HG03108 (cell line): ENCODE measurements around the gene NXPE1.

Source experiments
- ATAC-seq: cut with Tn5 transposase; IDR thresholded peaks from one replicate; pipeline ENCODE4 v1.9.1; 2021; ENCODE audit warnings: moderate library complexity; ENCODE audit not compliant: unreplicated experiment

Gene NXPE1

DNA sequence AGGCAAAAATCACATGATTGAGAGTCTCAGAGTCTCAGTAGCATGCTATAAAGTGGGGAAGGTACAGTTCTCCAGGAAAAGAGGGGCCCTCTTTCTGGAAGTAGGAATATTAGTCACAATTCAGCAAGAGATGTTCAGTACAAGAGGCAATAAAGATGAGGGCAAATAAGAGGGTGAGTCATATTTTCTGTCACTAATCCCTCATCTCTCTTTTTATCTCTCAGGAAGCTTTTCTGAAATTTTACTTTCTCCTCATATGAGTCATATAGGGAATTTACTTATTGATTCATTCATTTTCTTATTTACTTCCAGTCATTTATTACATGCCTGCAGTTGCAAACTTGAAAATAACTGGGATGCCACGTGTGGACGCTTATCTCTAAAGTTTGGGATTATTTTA is 3.4 kb upstream of the NXPE1 start:
- no peak for ATAC-seq

DNA sequence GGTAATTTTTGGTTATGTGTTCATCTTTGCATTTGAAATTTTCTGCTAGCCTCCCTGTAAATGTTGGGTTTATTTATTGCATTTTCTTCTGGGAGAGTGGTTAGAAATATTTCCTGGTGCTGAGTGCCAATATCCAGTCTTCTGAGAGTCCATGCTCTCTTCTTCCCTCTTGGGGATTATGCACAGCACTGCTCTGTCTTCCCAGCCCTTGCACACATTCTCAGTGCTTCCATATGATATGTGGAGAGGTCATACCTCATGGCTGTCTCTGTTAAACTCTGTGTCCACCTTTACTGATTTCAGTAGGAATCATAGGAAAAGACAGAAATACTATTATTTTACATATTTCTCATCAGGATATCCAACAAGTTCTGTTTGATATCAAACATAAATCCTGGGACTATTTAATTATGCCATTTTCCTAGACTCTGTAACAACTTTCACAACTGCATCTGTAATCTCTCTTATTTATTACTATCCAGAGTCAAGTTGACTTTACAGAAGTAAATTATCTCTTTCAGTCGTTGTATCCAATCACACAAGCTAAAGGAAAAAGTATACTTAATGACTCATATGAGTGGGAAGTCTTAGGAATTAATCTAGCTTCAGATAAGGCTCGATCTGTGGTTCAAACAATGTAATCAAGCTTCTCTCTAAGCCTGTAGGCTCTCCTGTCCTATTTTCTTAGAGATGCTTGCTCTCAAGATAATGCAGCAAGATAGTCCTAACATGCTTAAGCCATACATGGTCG is 2.7 kb upstream of the NXPE1 start:
- no peak for ATAC-seq

DNA sequence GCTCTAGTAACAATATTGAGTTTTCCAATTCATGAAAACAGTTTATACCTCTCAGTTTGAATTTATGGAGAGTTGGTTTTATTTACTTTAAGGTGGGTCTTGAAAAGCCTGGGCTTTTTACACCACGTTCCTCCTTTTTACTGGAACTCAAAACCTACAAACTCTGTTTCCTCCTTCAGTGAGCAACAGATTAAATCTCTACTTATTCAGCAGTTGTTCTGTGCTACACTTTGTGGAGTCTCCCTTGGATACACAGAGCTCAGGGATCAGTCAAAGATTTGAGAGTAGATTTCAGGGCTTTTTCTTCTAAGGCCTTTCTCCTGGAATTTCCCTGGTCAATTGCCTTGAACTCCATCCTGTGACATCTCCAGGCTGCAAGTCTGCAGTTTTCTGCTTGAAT is 3.5 kb downstream of the NXPE1 start:
- ATAC-seq: no peak

DNA sequence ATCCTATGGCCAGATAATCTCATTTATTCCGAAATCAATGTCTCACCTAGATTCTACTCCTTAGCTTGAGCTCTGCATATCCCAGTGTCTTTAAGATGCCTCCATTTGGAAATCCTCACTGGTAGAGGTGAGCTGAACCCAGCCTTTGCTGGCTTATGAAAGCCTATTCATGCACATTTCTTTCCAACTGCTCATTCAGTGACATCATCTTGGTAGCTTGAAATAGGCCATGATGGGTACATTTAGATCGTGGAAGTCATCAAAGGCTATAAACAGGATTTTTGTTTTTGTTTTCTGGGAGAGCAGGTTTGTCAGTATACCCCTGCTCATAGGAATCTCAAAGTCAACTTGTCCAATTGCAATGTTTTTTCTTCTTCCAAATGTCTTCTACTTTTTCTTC is 6.0 kb downstream of the NXPE1 start:
- ATAC-seq: no peak

DNA sequence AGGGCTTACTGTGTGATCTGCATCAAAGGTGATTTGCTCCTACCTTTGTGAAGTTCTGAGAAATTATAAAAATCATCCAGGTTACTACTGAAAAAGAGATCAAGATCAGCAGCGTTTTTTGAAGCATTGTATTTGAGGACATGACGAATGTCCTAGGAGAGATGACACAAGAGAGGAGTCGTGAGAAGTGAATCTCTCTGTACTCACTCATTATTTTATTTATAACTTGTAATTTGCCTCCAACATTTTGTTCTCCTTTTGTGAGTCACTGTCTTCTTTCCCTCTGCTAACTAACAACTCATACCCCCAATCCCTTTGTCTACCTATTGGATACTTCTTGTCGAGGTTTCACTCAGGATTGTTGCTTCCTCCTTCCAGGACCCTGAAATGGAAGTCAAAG is 8.6 kb downstream of the NXPE1 start:
- ATAC-seq: no peak

DNA sequence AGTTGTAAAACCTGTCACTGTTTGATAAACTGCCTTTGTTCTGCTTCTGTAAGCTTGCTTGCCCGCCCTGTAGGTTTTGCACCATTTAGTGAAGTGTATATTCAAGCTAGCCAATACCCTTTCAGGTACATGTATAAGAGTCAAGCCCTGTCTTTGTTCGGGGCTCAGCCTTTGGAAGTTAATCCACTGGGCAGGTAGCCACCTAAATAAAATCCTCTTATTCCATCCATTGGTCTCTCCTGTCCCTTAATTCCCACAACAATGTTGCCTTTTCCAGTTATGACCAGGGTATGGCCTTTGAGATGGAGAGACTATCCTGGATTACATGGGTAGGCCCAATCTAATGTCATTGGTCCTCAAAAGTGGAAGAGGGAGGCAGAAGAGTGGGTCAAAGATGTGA is 34.0 kb downstream of the NXPE1 start:
- ATAC-seq: no peak

DNA sequence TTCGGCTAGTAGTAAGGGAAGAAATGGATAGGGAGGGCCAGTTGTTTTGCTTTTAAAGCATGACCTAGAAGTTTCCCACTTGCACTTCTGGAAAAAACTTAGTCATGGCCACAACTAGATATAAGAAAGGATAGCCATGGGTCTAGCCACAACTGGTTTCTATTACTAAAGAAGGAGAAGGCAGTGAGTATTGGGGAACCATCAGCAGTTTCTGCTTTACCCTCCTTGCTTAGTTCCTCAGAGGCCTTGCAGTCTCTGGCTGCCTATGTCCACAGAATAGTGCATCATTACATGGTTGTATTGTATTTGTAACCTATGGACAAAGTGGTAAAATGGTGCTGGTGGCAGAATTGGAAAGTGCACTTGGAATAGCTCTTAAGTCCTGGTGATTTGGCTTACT is 35.6 kb downstream of the NXPE1 start:
- ATAC-seq: no peak

DNA sequence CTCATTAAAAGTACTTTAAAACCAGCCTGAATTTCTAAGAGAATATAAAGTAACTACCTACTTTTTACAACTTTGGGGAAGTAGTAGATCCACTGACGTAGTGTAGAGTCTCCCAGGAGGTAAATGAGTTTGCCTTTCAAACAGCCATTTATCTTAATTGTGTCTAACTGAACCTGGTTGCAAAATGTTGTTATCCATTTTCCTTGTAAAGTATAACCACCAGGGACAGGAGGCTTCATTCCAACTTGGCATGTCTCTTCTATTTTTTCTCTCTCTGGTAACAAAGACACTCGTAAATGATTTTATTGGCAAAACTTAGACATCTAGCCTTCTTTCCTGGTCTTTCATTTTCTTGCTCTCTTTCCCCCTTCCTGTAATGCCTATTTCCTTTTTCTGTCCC is 36.9 kb downstream of the NXPE1 start:
- ATAC-seq: no peak

DNA sequence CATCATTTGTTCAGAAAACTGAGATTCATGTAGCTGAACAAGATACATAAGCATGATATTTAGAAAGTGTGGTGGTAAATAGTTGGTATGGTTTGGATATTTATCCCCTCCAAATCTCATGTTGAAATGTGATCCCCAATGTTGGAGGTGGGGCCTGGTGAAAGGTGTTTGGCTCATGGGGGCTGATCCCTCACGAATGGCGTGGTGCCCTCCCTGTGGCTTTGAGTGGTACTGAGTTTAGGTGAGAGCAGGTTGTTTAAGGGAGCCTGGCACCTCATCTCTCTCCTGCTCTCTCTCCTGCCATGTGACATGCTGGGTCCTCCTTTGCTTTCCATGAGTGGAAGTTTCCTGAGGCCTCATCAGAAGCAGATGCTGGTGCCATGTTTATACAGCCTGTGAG is 48.1 kb downstream of the NXPE1 start:
- ATAC-seq: no peak

DNA sequence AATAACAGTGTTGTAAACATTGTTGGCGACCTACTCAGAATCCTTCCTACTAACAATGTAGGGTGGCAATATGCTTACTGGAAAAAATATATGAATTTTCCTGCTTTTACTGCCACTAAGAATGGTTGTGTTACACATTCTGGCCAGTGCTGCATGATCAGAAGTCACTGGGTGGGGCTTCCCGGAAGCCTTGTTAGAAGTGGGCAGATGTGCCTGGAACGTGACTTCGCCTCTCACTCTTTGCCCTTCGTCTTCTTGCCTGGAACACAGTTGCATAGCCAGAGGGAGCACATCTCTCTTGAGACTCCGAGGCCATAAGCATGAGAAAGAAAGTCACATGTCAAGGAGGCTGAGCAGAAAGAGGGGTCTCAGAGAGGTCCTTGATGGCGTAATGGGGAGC is 48.6 kb downstream of the NXPE1 start:
- ATAC-seq: no peak

DNA sequence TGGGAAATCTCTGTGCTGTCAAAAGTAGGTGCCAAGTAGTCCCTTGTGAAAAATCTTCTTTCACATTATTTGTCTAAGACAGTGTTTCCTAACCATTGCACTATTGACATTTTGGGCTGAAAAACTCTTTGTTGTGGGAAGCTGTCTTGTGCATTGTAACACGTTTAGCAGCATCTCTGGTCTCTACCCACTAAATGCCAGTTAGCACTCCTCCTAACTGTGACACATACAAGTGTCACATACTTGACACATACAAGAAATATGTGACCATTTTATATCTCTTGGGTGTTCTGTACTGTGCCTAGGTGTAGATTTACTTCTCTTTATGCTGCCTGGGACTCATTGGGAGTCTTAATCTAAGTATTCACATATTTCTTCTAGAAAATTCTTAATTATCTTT is 57.8 kb downstream of the NXPE1 start:
- ATAC-seq: no peak

DNA sequence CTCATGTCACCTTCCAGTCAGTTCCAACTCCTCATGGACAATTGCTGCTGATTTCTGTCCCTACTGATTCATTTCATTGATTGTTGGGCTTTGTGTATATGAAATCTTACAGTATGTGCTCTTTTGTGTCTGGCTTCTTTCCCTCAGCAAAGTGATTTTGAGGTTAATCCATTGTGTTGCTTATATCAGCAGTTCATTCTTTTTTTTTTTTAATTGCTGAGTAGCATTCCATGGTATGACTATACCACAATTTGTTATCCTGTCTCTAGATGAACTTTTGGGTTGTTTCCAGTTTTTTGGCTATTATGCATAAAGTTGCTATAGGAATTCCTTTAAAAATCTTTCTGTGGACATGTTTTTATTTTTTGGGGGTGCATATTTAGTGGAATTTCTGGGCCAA is 59.9 kb downstream of the NXPE1 start:
- no peak for ATAC-seq

DNA sequence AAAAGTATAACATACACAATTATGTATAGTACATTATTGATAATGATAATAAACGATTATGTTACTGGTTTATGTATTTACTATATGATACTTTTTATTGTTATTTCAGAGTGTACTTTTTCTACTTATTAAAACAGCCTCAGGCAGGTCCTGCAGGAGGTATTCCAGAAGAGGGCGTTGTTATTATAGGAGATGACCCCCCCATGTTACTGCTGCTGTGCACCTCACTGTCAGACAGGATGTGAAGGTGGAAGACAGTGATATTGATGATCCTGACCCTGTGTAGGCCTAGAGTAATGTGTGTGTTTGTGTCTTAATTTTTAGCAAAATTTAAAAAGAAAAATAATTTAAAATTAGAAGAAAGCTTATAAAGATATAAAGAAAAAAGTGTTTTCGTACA is 62.8 kb downstream of the NXPE1 start:
- ATAC-seq: no peak

DNA sequence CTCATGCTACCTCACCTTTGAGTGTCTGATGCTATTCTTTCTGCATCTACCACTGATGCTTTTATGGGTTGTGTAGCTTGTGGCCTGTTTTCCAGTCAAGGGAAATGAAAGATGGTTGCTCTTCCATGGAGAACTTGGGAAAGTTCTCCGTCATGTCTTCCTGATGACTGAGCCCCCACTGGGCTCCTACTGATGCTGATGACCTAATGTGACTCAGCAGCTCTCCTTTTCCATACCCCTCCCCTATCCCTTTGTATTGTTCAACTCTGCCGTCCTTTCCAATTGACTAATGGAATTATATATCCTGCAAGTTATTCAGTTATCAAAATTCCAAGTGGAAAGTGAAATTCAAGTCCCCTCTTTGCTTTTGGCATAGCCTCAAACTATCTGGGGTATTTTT is 75.8 kb downstream of the NXPE1 start:
- no peak for ATAC-seq

DNA sequence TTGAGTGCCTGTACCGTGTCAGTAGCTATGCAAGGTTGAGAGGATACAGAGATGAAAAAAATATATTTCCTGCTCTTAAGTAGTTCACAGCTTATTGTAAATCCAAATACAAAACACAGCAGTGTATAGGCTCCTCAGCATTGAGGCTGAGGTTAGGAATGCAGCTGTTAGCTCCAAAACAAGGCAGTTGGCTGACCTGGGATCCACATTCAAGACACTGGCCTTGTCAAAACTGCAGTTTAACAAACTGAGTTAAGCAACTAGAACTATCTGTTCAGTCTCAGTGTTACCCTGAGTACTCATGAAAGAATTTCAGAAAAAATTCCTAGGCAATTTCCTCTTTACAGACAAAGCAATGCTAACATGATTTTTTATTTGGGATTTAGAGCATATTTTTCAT is 77.6 kb downstream of the NXPE1 start:
- no peak for ATAC-seq

DNA sequence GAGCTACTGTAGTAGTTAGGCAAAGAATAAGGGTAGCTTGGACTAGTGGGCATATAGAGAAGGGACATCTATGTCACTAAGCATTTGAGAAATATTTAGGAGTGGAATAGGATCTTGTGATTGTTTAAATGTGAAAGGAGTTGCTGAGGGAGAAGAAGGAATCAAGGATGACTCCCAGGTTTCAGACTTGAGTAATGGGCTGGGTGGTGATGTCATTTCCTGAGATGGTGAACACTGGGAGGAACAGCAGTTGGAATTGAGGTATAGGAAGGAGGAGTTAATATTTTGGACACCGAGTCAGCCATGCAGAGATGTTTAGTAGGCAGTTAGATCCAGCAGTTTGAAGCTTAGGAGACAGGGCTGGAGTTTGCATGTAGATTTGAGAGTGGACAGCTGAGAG is 80.3 kb downstream of the NXPE1 start:
- ATAC-seq: no peak

DNA sequence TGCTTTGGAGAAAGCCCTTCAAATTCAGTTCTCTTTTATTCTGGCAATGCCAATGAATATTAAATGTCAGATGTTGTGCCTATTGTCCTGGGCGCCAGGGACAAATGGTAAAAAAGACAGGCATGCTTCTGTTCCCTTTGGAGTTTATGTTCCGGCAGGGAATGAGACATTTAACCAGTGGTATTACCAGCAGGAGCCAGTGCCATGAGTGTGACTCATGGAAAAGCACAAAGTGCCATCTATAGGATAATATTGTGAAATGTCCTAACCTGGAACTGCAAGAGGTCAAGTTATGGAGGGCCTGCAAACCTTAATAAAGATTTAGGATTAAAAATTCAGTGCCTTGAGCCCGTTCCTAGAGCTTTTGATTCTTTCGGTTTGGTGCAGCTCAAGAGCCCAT is 80.9 kb downstream of the NXPE1 start:
- ATAC-seq: no peak

DNA sequence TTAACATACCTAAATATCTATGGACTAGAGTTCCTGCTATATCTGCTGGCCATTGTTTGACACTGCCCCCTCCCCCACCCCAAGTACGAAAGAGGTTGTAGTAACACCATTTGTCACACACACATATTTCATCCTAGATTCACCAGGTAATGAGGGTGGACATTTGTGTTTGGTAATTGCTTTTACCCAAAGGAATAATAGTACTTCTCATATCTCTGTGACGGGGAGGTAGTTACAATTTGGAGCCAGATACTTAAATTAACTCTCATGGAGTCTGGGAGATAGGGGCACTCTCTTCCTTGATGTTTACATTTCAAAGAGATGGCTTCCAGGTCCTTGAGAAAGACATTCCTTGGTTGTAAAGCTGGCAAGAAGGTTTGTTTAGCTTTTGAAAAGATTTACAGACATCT is 81.7 kb downstream of the NXPE1 start:
- ATAC-seq: no peak

DNA sequence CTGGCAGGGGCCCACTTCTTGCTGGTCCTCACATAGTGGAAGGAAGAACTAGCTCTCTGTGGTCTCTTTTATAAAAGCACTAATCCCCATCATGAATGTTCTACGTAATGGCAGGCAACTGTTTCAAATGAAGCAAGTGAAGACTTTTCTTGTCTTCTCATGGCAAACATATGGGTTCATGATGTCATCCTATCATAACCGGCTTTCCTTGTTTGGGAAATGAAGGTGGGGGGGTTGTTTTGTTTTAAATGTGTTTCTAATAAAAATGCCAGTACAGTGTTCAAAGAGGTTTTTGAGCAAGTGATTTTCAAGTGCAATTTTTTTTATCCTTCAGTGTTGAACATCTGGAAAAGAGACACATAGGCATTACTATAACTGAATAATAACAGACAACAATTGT is 87.0 kb downstream of the NXPE1 start:
- ATAC-seq: no peak
